SK-N-SH (cell line): Measurements from ENCODE around the gene CERKL. TPM values are rescaled to one million over a fixed set of nuclear protein-coding genes. Genes with fewer than 3 reads are reported as not detected.

Experiments
- CTCF ChIA-PET: fragments of 300-600, 350-600 bp; formaldehyde crosslinking; extraction: SDS; loops from one replicate; lab custom pipeline; 2021; lab: Yijun Ruan, JAX
- POLR2A ChIA-PET: fragments of 350-600 bp; sonication (Branson Sonifier 250); formaldehyde crosslinking; extraction: SDS; loops from one replicate; lab custom pipeline; 2020; ENCODE audit warnings: antibody characterized with exemption, inconsistent platforms; lab: Yijun Ruan, JAX
- DNase-seq: peaks from one replicate; pipeline ENCODE4 v3.0.0; 2012
- H2AFZ ChIP-seq: fragments of 200-600 bp; sonication (generic); 2 replicates; pipeline ENCODE4 v1.8.1; 2016; ENCODE audit warnings: antibody characterized with exemption, mild to moderate bottlenecking, low read depth
- H3F3A ChIP-seq: fragments of 200-600 bp; sonication (generic); replicated peaks from 2 replicates; pipeline ENCODE3; 2016; ENCODE audit warnings: antibody characterized with exemption, mild to moderate bottlenecking; ENCODE audit not compliant: insufficient read depth
- H3K27ac ChIP-seq, 2 experiments: fragments of 200-500 bp in 1 of 2; fragments of 200-600 bp in 1 of 2; sonication (Bioruptor generic) in 1 of 2; sonication (generic), shearing (Covaris generic) in 1 of 2; 2 replicates each; pipeline versions ENCODE4 v1.5.1 to v1.6.1; 2014 to 2016; ENCODE audit warnings: low read depth in 2 of 2, inconsistent platforms in 1 of 2, low read length in 1 of 2, mild to moderate bottlenecking in 1 of 2, mixed read lengths in 1 of 2
- H3K27me3 ChIP-seq: fragments of 200-600 bp; sonication (generic), shearing (Covaris generic); 2 replicates; pipeline ENCODE4 v1.6.1; 2016; ENCODE audit warnings: mixed run types; ENCODE audit not compliant: insufficient read depth
- H3K36me3 ChIP-seq, 2 experiments: fragments of 200-500 bp in 1 of 2; fragments of 200-600 bp in 1 of 2; sonication (Bioruptor generic) in 1 of 2; sonication (generic) in 1 of 2; replicated peaks in 1 of 2; 2 replicates each; pipeline versions ENCODE3 to v1.5.1; 2014 to 2016; ENCODE audit warnings: low read length in 1 of 2, mild to moderate bottlenecking in 1 of 2; ENCODE audit not compliant: insufficient read depth in 2 of 2, control insufficient read depth in 1 of 2
- H3K4me1 ChIP-seq, 2 experiments: fragments of 200-500 bp in 1 of 2; fragments of 200-600 bp in 1 of 2; sonication (Bioruptor generic) in 1 of 2; sonication (generic), shearing (Covaris generic) in 1 of 2; 2 replicates each; pipeline versions ENCODE4 v1.5.1 to v1.6.1; 2014 to 2016; ENCODE audit warnings: low read depth in 1 of 2, low read length in 1 of 2, mixed run types in 1 of 2; ENCODE audit not compliant: insufficient read depth in 2 of 2, control insufficient read depth in 1 of 2
- H3K4me2 ChIP-seq: fragments of 200-600 bp; sonication (generic), shearing (Covaris generic); 2 replicates; pipeline ENCODE4 v1.6.1; 2017; ENCODE audit warnings: mixed run types
- H3K4me3 ChIP-seq, 2 experiments: fragments of 200-500 bp in 1 of 2; fragments of 200-600 bp in 1 of 2; sonication (Bioruptor generic) in 1 of 2; sonication (generic), shearing (Covaris generic) in 1 of 2; 2 replicates each; pipeline versions ENCODE4 v1.5.1 to v1.8.1; 2014 to 2016; ENCODE audit warnings: low read depth in 2 of 2, inconsistent platforms in 1 of 2, low read length in 1 of 2, mild to moderate bottlenecking in 1 of 2, mixed read lengths in 1 of 2, moderate library complexity in 1 of 2
- H3K79me2 ChIP-seq: fragments of 200-600 bp; sonication (generic); 2 replicates; pipeline ENCODE4 v1.8.1; 2017; ENCODE audit warnings: mild to moderate bottlenecking; ENCODE audit not compliant: insufficient read depth
- H3K9ac ChIP-seq: fragments of 200-600 bp; sonication (generic); 2 replicates; pipeline ENCODE4 v1.6.1; 2017; ENCODE audit warnings: mixed run types
- H3K9me2 ChIP-seq: fragments of 200-600 bp; sonication (generic); 2 replicates; pipeline ENCODE4 v1.6.1; 2017; ENCODE audit warnings: mixed run types
- H3K9me3 ChIP-seq: fragments of 200-600 bp; sonication (generic); 2 replicates; pipeline ENCODE4 v1.6.1; 2017; ENCODE audit warnings: mixed run types, mild to moderate bottlenecking, moderate library complexity
- H4K20me1 ChIP-seq: fragments of 200-600 bp; sonication (generic); 2 replicates; pipeline ENCODE4 v1.6.1; 2017; ENCODE audit warnings: mild to moderate bottlenecking, mixed run types; ENCODE audit not compliant: insufficient read depth
- FOXJ3 ChIP-seq: sonication (generic); formaldehyde crosslinking; IDR thresholded peaks from 2 replicates; pipeline ENCODE4 v1.5.1; 2020; ENCODE audit warnings: mild to moderate bottlenecking, missing genetic modification reagents
- RAD21 ChIP-seq: IDR thresholded peaks from 2 replicates; pipeline ENCODE4 v1.6.1; 2012; ENCODE audit warnings: mild to moderate bottlenecking, low read length
- ZBTB33 ChIP-seq: IDR thresholded peaks from 2 replicates; pipeline ENCODE4 v1.4.0; 2012; ENCODE audit warnings: low read depth, borderline replicate concordance
- WGBS: methylation state at CpG from one replicate; pipeline ENCODE4 v1.1.6; 2017; ENCODE audit warnings: low lambda C conversion rate; 5-methylcytosine and 5-hydroxymethylcytosine counted together
- polyA plus RNA-seq, 3 experiments: library from polyadenylated mRNA; depleted of rRNA; stranded (reverse); fragments of >200 nt; gene quantifications; 2 replicates each; pipeline ENCODE4 v1.2.3, GENCODE V29; 2012
- TF ChIP-seq, protein P1 (sequence below): IDR thresholded peaks from 2 replicates; pipeline ENCODE4; 2012
- TF ChIP-seq, protein P2 (sequence below): IDR thresholded peaks from 2 replicates; pipeline ENCODE4 v1.6.1; 2012; ENCODE audit warnings: mild to moderate bottlenecking, low read depth, low read length, moderate library complexity

CERKL gene
- polyA plus RNA-seq, 1 of the 3 experiments (the other 2 are of a cell fraction) = 0.07 TPM

- Histone ChIP-seq H4K20me1 (no peaks in the 10 kb centered on the region), H3K36me3 (no peaks in the 10 kb centered on the region)
- POLR2A ChIA-PET = no interaction called here
Observed at GRCh38 chr2:181648478-181649155, 8.3 kb downstream of the CERKL start.

GRCh38 chr2:181646415-181646987 is 10.4 kb downstream of the CERKL start:
- Histone ChIP-seq H3K9me3 (no peaks in the 10 kb centered on the region), H3K27ac (no peak overlapping the region), H3K4me2 (no peak overlapping the region), H3K4me3 (no peak overlapping the region), H3K27me3 (no peaks in the 10 kb centered on the region), H3F3A (no peaks in the 10 kb centered on the region), H3K9ac (no peak overlapping the region), H3K36me3 (no peaks in the 10 kb centered on the region), H3K4me1 (no peaks in the 10 kb centered on the region), H3K79me2 (no peaks in the 10 kb centered on the region), H2AFZ (no peak overlapping the region), H3K9me2 (no peaks in the 10 kb centered on the region), H4K20me1 (no peaks in the 10 kb centered on the region)
- CTCF ChIA-PET = interaction anchor here (0.9 kb wide), 1 partner anchor 72 kb away, joined by 3 read pairs; no protein-coding TSS in a partner anchor
- no peak for TF ChIP-seq RAD21
- TF ChIP-seq, protein P1, sequence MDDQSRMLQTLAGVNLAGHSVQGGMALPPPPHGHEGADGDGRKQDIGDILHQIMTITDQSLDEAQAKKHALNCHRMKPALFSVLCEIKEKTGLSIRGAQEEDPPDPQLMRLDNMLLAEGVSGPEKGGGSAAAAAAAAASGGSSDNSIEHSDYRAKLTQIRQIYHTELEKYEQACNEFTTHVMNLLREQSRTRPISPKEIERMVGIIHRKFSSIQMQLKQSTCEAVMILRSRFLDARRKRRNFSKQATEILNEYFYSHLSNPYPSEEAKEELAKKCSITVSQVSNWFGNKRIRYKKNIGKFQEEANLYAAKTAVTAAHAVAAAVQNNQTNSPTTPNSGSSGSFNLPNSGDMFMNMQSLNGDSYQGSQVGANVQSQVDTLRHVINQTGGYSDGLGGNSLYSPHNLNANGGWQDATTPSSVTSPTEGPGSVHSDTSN = no peak
- TF ChIP-seq, protein P2, sequence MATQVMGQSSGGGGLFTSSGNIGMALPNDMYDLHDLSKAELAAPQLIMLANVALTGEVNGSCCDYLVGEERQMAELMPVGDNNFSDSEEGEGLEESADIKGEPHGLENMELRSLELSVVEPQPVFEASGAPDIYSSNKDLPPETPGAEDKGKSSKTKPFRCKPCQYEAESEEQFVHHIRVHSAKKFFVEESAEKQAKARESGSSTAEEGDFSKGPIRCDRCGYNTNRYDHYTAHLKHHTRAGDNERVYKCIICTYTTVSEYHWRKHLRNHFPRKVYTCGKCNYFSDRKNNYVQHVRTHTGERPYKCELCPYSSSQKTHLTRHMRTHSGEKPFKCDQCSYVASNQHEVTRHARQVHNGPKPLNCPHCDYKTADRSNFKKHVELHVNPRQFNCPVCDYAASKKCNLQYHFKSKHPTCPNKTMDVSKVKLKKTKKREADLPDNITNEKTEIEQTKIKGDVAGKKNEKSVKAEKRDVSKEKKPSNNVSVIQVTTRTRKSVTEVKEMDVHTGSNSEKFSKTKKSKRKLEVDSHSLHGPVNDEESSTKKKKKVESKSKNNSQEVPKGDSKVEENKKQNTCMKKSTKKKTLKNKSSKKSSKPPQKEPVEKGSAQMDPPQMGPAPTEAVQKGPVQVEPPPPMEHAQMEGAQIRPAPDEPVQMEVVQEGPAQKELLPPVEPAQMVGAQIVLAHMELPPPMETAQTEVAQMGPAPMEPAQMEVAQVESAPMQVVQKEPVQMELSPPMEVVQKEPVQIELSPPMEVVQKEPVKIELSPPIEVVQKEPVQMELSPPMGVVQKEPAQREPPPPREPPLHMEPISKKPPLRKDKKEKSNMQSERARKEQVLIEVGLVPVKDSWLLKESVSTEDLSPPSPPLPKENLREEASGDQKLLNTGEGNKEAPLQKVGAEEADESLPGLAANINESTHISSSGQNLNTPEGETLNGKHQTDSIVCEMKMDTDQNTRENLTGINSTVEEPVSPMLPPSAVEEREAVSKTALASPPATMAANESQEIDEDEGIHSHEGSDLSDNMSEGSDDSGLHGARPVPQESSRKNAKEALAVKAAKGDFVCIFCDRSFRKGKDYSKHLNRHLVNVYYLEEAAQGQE = no peak
- no peak for DNase-seq
- POLR2A ChIA-PET = no interaction called here
- WGBS = 35% methylated on average over 1 of the region's 1 CpG

More at GRCh38 chr2:181648478-181649155, 8.3 kb downstream of the CERKL start:
- Histone ChIP-seq H3K27me3 (no peaks in the 10 kb centered on the region), H3K79me2 (no peaks in the 10 kb centered on the region), H3K9me3 (no peaks in the 10 kb centered on the region), H2AFZ (no peak overlapping the region), H3K4me1 (no peaks in the 10 kb centered on the region), H3K27ac (no peak overlapping the region), H3K9me2 (no peaks in the 10 kb centered on the region), H3K4me3 (no peak overlapping the region), H3F3A (no peaks in the 10 kb centered on the region), H3K4me2 (no peak overlapping the region), H3K9ac (no peak overlapping the region)
- WGBS = 66% methylated on average over 2 of the region's 2 CpGs
- CTCF ChIA-PET = interaction anchor here (1.0 to 1.1 kb wide), 2 partner anchors 9 to 255 kb away, joined by 3 to 4 read pairs; no protein-coding TSS in a partner anchor
- TF ChIP-seq ZBTB33 = no peak
- no peak for TF ChIP-seq FOXJ3 (CRISPR knock-in tag)
- TF ChIP-seq, all 33 proteins: peak for 0
- no peak for DNase-seq
